HT1080 (cell line): ENCODE data around the gene PPP2R2C. TPM values are rescaled to one million over a fixed set of nuclear protein-coding genes. Genes with fewer than 3 reads are reported as not detected.

Source experiments
- DNase-seq: peaks from one replicate; pipeline ENCODE4 v3.0.0-alpha.2; 2015; ENCODE audit warnings: low read depth
- total RNA-seq: library from RNA; depleted of rRNA; stranded (reverse); fragments of >200 nt; shearing (Covaris generic); gene quantifications from 2 replicates; pipeline ENCODE4 v1.2.3, GENCODE V29; 2014

The PPP2R2C gene
- total RNA-seq, 1 experiment from 2014 or later, result 31.7 TPM

DNA sequence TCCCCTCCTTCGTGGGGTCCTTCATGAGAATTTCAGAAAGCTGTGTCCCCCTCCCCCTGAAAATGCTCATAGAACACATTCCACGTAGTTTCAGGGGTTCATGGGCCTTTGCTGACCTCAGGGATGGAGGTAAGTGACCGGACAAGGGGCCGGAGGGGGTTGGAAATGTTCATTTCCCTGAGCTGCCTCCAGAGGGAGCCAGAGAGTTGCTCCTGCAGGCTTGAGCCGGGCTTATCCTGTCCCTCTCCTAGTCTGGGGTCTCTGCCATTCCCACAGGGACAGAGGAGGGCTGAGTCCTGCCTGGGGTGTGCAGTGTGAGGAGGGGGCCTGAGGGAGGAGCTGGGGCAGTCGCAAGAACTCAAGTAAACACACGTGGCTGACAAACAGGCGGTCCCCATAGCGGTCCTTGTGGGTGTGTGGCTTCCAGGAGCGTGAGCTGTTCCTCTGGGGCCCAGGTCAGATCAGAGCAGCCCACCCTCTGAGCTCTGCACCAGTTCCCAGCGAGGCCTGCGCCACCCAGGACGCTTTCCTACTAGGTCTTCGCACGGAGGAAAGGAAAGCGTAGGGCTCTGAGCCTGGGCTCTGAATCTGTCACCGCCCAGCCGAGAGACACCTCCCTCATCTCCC, 140.3 kb downstream of the PPP2R2C start:
- no peak for DNase-seq

DNA sequence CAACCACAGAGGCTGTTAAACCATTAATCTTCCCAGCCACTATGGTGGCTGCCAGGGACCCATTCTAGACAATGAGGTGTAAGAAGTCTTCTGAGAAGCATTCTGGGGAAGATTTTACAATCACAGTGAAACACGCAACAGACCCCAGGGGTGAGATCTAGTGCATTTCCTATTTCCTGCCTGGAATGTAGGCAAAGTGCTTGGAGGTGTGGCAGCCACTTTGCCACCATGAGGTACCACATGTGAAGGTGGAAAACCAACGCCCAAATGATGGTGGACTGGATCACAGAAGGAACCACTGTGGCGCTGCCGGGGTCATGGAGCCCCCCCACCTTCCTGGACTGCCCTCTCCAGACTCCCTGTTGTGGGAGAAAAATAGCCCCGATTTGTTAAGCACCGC, 140.9 kb downstream of the PPP2R2C start:
- DNase-seq, result no peak

DNA sequence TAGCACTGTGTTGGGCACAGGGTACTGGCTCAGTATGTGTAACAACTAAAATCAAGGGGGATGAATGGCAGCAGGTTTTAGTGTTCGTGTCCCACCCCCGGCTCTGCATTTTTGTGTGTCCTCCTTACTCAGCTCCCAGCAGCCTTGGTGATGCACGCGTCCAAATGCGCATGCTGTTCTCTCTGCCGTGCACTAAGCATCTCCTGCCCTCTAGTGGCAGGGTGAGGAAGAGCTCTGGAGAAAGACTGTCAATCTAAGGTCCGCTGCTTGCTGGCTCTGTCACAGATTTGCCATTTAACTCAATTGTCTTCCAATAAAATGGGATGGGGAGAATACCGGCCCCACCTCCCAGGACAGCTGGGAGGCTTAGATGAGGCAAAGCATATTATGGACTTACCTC, 141.4 kb downstream of the PPP2R2C start:
- DNase-seq, result peak; percentile 44

DNA sequence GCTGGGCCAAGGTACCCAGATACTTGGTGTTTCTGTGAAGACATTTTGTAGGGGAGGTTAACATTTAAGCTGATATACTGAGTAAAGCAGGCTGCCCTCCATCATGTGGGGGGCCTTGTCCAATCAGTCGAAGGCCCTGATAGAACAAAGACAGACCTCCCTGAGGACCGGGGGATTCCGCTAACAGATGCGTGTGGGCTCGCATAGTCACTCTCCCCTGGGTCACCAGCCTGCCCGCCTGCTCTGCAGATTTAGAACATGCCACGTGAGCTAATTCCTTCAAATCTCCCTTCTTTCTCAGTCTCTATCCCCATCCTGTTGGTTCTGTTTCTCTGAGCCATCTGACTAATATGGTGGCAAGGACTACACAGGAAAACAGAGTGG, 142.0 kb downstream of the PPP2R2C start:
- DNase-seq, result no peak

DNA sequence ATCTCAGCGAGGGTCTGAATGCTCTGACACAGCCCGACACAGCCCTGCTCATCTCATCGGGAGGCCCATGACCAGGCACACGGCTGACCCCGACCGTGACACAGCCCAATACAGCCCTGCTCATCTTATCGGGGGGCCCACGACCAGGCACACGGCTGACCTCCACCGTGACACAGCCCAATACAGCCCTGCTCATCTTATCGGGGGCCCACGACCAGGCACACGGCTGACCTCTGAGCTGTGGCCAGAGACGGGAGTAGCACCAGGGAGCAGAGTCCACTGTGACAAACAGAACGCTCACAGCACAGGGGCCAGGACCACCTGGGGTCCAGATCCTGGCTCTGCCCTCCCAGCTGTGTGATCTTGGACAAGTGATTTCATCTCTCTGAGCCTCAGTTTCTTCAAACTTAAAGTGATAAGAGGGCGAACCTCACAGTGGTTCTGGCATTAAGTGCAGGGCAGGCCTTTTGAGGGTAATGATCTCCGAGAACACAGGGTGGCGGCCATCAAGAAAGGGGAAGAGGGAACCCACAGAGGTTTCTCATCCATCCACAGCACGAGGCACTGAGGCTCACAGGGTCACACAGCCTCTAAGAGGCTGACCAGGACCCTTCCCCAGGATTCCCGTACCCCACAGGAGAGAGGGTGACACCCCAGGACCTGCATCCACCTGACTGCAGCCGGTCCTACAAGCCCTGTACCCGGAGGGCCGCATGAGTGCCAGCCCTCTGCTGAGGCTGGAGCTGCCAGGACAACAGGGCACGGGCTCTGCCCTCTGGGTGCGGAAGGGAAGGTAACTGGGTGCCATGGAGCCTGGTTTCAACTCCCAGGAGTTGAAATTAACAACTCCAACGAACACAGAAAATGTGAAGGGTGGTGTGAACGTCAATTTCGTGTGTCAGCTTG, 142.7 kb downstream of the PPP2R2C start:
- no peak for DNase-seq

DNA sequence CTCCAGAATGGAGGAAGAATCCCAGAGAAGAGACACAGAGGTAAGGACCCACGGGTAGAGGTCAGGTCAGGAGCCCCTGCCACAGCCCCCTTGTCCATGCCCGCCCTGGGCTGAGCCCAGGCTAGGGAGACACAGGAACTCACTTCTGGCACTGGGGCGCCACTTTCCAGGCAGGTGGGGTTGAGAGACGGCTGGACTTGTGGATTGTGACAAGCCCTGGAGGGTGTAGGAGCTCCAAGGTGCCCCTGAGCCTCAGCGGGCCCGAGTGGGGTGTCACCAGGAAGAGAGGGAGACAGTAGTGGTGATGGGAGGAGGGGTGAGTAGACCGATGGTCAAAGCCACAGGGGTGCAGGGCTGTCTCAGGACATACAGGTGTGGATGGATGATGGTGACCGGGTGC, 143.9 kb downstream of the PPP2R2C start:
- DNase-seq, result no peak

DNA sequence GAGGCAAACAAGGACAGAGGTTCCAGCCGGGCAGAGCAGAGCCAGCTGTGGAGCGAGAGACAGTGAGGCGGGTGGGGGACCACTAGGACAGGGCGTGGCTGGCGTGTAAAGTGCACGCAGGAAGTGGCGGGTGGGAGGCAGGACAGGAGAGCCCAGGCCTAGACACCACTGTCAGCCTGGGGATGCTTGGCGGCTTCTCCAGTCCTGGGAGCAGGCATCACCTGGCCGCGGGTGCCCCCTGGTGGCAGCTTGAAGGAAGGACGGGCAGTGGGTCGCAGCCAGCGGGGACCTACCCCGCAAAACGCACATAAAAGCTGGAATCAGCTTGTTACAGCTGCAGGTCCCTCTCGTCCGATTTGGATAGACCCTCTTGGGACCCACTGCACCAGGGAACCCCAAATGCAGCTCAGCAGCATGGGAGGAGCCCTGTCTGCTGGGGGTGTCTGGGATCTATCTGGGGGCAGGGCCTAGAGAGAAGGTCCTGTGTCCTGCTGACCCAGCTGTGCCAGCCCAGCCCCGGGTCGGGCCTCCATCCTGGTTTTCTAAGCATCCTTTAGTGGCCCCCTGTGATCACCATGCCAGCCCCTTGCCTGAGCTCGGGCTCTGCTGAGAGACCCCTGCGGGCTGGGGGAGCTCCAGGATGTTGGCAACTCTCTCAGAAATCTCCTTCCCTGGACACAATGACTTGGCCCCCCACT, 145.0 kb downstream of the PPP2R2C start:
- peak; percentile 66 for DNase-seq

DNA sequence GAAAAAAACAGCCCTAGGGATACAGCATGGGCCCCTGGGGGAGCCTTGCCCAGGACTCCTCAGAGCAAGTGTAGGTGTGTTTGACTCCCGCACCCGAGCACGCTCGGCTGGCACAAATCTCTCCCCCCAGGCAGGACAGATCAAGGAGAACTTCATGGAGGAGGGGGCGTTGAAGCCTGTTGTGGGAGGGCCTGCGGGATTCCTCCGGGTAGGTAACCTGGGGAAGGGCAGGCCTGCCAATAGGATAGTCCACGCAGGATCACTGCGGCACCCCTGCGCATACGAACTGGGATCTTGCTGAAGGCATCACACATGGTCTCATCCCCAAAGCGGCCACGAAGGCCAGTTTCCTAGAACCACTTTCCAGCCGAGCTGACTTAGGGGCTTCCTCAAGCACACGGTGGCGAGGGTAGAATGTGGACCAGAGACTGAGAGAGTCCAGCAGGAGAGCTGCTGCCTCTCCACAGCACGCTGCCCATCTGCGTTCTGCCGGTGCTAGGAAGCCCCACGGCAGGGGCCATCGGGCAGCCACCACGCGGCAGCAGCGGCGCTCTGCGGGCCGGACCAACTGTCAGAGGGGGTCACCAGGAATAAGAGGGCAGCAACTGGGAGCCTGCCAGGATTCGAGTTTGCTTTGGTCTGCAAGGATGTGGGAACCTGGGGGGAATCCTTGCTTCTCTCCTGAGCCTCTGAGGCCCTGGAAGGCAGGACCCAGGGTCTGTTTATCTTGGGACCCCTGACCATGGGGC, 145.9 kb downstream of the PPP2R2C start:
- no peak for DNase-seq

DNA sequence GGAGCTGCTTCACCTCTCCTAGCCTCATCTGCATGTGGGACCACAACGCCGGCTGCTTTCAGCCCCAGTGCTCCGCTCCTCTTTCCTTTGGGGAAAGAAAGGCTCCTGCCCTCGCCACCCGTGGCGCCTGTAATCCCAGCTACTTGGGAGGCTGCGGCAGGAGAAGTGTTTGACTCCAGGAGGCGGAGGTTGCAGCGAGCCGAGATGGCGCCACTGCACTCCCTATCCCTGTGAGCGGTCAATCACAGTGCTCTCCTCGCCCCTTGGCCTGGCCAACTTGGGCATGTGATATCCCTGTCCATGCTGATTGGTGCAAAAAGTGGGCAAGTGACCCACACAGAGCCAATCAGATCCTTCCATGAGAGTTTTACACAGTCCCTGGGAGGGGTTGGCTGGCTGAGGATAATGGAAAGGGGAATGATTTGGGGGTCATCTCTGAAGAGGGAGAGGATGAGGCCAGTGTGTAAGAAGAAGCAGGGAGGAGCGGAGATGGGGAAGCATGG, 146.6 kb downstream of the PPP2R2C start:
- no peak for DNase-seq

DNA sequence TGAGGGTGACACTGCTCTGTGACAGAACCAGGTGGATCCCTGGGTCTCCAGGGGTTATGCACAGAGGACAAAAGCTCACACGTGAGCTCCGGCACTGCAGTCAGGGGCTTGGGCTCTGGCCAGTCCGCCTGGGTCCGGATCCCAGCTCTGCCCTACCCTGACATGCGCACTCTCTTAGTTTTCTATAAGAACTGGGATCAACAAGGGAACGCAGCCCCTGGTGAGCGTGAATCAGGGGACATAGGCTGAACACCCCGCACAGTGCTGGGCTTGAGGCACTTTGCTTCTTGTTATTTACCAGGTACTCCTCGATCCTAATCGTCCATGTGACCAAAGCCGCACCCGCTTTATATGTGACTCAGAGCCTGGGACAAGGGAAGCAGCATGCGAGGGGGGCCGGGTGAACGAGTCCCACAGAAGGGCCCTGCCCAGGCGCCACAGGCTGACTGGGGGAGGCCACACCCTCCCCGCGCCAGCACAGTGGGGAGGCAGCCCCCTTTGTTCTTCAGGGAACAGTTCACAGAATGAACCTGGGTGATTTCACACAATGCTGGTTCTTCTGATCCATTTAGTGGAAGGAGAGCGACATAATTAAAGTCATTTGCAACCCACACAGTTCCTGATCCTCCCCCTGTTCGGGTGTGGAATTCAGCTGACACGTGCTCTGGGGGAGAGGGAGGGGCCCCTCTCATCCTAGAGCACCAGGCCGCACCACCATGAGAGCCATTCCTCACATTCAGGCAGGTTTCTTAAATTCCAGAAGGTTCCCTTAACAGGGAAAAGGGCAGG, 147.2 kb downstream of the PPP2R2C start:
- peak; percentile 63 for DNase-seq

DNA sequence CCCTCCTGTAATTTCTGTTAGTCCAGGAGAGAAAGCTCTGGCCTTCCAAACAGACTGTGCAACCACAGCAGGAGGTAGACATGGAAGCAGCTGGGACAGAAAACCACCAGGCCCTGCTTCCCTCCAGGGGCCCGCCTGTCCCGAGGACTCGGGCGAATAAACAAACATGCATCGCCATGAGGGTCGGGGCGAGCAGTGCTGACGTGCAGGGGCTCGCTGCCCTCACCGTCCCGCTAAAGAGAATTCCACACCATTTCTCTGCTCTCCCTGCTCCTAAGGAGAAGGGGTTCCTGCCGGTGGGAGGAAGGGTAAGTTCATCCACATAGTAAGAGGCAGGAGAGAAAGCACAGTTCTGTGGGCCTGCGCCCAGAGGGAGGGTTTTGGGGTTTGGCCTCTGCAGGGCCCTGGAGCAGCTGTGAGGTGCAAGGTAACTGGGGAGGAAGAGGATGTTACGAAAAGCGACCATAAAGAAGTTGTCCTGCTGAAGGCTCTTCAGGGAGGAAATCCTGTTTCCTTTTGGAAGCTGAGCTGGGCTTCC, 147.9 kb downstream of the PPP2R2C start:
- no peak for DNase-seq

DNA sequence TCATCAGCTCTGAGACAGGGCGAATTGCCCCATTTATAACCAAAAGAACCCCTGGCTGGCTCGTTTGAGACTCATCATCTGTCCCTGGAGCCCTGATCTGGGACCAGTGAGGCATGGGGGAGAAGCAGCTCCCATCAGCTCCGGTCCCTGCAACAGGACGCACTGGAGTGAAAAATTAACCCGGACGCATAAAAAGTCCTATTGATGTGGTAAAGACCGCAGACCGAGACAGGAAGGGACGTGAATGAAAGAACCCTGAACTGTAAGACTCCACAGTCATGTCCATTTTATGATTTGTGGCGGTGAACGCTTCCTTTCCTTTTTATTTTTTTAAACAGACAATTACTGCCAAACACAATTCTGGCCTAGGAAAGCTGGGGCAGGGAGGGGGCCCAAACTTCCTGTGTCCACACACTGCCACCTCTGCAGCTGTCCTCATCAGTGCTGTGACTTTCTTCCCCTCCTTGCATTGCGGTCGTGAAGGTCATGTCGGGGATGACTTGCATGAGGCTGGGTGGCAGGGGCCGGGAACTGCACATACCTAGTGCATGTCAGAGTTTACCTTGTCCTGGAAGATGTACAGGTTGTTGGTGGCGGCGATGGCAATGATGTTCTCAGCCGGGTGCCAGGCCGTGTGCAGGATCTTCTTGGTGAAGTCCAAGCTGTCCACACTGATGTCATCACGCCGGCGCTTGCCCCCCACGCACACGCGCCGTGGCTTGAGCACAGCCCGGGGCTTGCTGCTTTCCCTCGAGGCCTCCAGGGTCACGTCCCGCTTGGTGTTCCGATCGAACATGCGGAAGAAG, 149.4 kb downstream of the PPP2R2C start:
- DNase-seq, result peak; percentile 53

DNA sequence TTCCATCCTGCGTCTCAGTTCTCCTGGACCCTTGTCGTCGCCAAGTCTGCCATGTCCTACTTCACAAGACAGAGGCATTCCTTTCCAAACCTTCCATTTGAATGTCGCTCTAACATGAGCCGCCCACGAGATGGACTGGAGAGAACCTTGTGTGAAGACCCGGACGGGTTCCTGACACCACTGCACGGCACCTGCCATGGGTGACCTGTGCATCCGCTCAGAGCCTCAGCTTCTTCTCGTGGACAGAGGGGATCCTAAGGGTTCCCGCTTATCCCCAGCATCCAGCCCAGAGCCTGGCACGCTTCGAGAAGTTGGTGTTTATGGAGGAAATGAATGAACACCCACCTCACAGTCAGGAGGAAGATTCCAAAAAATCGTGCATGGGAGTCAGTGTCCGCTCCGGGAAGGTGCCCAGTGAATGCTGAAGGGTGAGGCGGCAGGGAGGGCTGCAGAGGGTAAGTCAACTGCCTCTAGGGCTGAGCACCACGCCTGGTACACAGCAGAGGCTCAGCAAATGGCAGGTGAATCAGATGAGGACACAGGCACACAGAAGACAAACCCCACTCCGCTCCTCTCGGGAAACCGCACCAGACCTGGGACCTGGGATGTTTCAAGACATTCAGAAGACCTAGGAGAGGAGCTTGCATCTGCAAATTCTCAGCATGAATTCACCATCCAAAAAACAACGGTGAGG, 150.2 kb downstream of the PPP2R2C start:
- no peak for DNase-seq

DNA sequence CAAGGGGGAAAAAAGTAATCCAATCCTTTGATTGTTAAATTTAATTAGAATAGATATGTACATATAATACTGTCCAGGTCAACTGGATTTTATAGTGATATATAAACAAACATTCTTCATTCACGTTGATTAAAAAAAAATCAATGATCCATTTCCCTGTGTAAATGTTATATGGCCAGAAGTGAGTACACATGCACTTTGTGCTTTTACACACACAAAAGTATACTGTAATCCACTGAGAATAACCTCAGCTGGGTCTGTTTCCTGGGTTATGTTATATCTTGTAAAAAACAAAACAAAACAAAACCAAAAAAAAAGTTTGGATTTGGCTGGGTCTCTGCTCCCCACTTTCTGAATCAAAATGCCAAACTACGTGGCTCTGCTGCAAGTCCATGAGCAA, 151.1 kb downstream of the PPP2R2C start:
- no peak for DNase-seq

DNA sequence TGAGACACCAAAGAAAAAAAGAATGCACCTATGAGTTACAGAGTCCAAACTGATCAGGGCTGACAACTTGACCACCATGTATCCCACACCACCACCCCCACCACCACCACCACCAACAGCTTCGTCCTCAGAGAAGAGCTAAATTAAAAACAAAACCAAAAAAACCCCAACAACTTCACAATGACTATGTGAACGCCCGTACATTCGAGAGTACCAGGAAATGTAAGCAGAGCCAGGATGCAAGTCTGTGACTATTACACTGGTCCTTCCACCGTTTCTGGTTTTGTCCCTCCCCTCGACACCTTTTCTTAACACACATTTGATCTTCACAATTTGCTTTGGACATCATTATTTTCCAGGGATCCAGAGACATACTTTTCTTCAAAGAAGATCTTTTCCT, 151.8 kb downstream of the PPP2R2C start:
- no peak for DNase-seq

DNA sequence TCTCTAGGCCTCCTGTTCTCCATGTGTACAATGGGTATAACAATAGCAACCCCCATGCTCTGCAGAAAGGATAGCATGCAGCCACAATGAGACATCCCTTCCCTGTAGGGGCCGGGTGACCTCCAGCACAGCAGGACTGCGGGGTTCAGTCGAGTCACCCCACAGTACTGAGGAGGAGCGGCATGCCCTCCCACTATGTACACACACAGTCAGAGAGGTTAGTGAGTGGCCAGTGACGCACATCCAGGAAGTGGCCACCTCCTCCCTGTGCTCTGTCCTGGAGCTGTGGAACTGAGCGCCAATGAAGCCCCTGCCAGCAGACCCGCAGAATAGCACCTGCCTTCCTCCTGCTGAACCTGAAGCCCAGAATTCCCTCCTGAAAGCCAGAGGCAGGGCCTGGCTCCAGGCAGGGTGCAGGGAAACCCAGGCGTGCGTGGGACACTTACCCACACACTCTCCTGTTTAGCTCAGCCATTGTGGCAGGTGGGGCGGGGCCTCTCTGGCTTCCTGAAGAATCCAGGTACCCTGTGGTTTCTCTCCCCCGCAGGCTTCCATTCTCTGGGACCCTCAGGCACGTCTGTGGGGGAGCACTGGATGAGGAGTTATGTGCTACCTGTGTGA, 152.8 kb downstream of the PPP2R2C start:
- DNase-seq, result peak; percentile 86

DNA sequence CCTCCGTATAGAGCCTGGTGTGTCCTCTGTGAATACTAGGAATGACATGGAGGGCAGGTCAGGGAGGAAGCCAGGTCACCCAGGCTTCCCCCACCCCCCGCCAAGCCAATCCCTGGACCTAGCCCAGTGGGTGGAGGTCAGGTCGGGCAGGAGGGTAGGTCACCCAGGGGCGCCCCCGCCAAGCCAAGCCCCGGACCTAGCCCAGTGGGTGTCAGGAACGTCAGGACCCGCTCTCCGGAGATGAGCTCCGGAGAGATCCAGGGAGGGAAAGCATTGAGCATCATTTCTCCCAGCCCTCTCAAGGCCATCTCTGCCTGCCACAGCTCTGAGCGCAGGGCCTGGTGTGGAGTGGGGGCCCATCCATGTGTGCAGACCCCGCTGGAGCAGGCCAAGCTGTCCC, 154.2 kb downstream of the PPP2R2C start:
- no peak for DNase-seq

DNA sequence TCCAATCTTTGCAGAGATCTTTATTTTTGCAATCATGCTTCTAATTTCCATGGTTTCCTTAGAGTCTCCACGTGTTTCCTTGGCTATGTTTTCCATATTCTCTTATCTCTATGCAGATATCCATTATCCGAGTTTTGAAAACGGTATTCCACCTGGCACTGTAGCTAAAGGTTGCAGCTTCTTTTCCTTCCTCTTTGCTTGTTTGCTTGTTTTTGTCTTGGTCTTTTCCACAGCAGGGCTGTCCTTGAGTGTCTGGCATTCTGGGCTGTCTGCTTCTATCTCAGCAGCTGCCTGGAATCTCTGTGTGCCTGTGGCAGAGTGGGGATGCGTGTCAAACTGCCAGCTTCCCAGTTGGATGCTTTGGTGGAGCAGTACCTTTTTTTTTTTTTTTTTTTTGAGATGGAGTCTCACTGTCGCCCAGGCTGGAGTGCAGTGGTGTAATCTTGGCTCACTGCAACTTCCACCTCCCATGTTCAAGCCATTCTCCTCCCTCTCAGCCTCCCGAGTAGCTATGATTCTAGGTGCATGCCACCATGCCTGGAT, 155.9 kb downstream of the PPP2R2C start:
- DNase-seq, result no peak
